Measurements from ENCODE around the gene KCTD13.
"Not testable (repeated sequence)": the region's sequence is repeated elsewhere in the genome, so short reads cannot be mapped to it uniquely, and the experiment has no call there.

The KCTD13 gene

GRCh38 chr16:29925781-29926710 is at the start of gene KCTD13:
TSS of gene KCTD13 (minus strand) at chr16:29926226. CDS start at chr16:29926033, 193 bp downstream.
- DNase-seq, result peak; percentile 68

- DNase-seq, result no peak
Observed at GRCh38 chr16:29975134-29975538, 49.1 kb upstream of the KCTD13 start.

GRCh38 chr16:29974291-29975133 is 48.5 kb upstream of the KCTD13 start:
- no peak for DNase-seq

- DNase-seq, result peak; percentile 96
Observed at GRCh38 chr16:29973384-29974246, 47.6 kb upstream of the KCTD13 start, which contains the start of gene TAOK2. TSS of gene TAOK2 (plus strand) at chr16:29973868. CDS start at chr16:29977773, 3,905 bp downstream.

- DNase-seq, result no peak
Observed at GRCh38 chr16:29972992-29973383, 47.0 kb upstream of the KCTD13 start.

- no peak for DNase-seq
Observed at GRCh38 chr16:29972500-29972899, 46.5 kb upstream of the KCTD13 start.

GRCh38 chr16:29971304-29971703 is 45.3 kb upstream of the KCTD13 start:
- no peak for DNase-seq

GRCh38 chr16:29968205-29968604 is 42.2 kb upstream of the KCTD13 start:
- no peak for DNase-seq

- DNase-seq, result no peak
Observed at GRCh38 chr16:29963021-29963743, 37.2 kb upstream of the KCTD13 start.

GRCh38 chr16:29962344-29962994 is 36.4 kb upstream of the KCTD13 start:
- DNase-seq, result no peak

- DNase-seq, result peak; percentile 85
Observed at GRCh38 chr16:29961479-29962343, 35.7 kb upstream of the KCTD13 start, which contains the start of gene TMEM219. TSS of gene TMEM219 (plus strand) at chr16:29962079. CDS start at chr16:29963144, 1,065 bp downstream.

GRCh38 chr16:29961127-29961478 is 35.1 kb upstream of the KCTD13 start:
- DNase-seq, result no peak

GRCh38 chr16:29959821-29960220 is 33.8 kb upstream of the KCTD13 start:
- not testable (repeated sequence) for DNase-seq

GRCh38 chr16:29959293-29959692 is 33.3 kb upstream of the KCTD13 start:
- DNase-seq, result no peak

GRCh38 chr16:29958756-29959155 is 32.7 kb upstream of the KCTD13 start:
- no peak for DNase-seq

- DNase-seq, result no peak
Observed at GRCh38 chr16:29951625-29952365, 25.8 kb upstream of the KCTD13 start.

- no peak for DNase-seq
Observed at GRCh38 chr16:29950806-29951461, 24.9 kb upstream of the KCTD13 start.

- DNase-seq, result no peak
Observed at GRCh38 chr16:29947897-29948296, 21.9 kb upstream of the KCTD13 start.

All from NCI-H526 treated with DMSO at 0.1 percent for 48 hours (cell line).